Right atrium auricular region (tissue), 2 donors: Measurements from ENCODE around the gene ZNF37A. TPM values are rescaled to one million over a fixed set of nuclear protein-coding genes. Genes with fewer than 3 reads are reported as not detected.
A peak's percentile ranks its signal among the peaks of the same experiment; 100 is the strongest.
"Not testable (repeated sequence)": the region's sequence is repeated elsewhere in the genome, so short reads cannot be mapped to it uniquely, and the experiment has no call there.

Source experiments
- DNase-seq: peaks from one replicate; pipeline ENCODE4 v3.0.0-alpha.2; 2019; ENCODE audit warnings: low spot score
- H3K27ac ChIP-seq, 2 donors: fragments of 200-600 bp; sonication (generic); 1 replicate in 1 of 2; 2 replicates in 1 of 2; pipeline ENCODE4 v1.5.1; 2016 to 2019
- H3K27me3 ChIP-seq, 2 donors: fragments of 200-600 bp; sonication (generic); one replicate each; pipeline versions ENCODE4 v1.5.1 to v1.6.0; 2017 to 2019
- H3K36me3 ChIP-seq: fragments of 200-600 bp; sonication (generic); one replicate; pipeline ENCODE4 v1.5.1; 2016
- H3K4me1 ChIP-seq, 2 donors: fragments of 200-600 bp; sonication (generic); one replicate each; pipeline versions ENCODE4 v1.5.1 to v1.6.0; 2017 to 2019
- H3K4me3 ChIP-seq, 2 donors: fragments of 200-600 bp; sonication (generic); 1 replicate in 1 of 2; 2 replicates in 1 of 2; pipeline ENCODE4 v1.5.1; 2017 to 2019; ENCODE audit warnings: mild to moderate bottlenecking in 1 of 2, moderate library complexity in 1 of 2
- H3K9me3 ChIP-seq, 2 donors: fragments of 200-600 bp; sonication (generic); one replicate each; pipeline ENCODE4 v1.5.1; 2019
- total RNA-seq, 2 donors: library from RNA; depleted of rRNA; stranded (reverse); fragments of >200 nt; gene quantifications; one replicate each; pipeline ENCODE4 v1.1.0, GENCODE V29; 2016
- TF ChIP-seq, protein P1 (sequence below), 2 donors: fragments of 200-600 bp; sonication (generic); IDR thresholded peaks; one replicate each; pipeline ENCODE4 v1.5.1; 2019; ENCODE audit warnings: antibody characterized with exemption in 2 of 2

Gene ZNF37A
- total RNA-seq, result 1 to 10 TPM; 6.2 to 9.1 TPM

DNA sequence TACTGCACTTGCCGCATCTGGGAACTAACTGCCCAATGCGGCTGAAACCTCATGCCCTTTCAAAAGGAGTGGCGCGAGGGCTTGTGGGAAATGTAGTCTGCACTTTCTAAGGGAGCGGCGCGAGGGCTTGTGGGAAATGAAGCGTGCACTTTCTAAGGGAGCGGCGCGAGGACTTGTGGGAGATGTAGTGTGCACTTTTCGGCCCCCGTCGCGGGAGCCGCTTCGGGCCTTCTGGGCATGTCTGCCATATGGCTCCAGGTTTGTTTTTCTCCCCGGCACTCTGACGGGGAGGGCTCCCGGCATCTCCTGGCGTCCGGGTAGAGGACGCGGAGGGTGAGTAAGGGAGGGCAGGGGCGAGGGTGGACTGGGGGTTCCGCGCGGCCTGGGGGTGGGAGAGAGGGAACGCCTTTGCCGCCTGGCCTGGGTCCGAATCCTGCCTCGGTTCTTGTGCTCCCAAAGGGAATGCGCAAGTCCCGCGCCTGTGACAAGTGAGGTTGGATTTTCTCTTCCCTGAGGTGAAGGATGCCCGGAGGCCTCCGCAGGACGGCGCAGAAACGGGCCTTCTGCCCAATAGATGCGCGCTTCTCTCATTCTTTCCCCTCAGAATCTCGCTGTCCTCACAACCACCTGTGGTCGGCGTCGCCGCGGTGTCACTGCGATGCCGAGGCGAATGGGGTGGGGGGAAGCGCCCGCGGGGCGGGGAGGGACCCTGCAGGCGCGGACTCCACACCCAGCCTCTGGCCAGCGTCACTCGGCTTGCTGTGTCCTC, at the start of gene ZNF37A:
TSS of gene ZNF37A (plus strand) at position 180 of the 769 bp plus-strand sequence. CDS start 2,281 bp downstream, outside the sequence.
- Histone ChIP-seq H3K4me1 (peaks cover 0 to 9% of the 10 kb centered on the region in 2 donors), H3K27me3 (no peaks in the 10 kb centered on the region), H3K36me3 (peaks cover 24% of the 10 kb centered on the region), H3K4me3 (peak within 1 kb of the TSS; percentile 78), H3K9me3 (no peaks in the 10 kb centered on the region), H3K27ac (peak within 1 kb of the TSS; percentile 84 to 88)
- DNase-seq, result peak; percentile 97
- TF ChIP-seq, protein P1, sequence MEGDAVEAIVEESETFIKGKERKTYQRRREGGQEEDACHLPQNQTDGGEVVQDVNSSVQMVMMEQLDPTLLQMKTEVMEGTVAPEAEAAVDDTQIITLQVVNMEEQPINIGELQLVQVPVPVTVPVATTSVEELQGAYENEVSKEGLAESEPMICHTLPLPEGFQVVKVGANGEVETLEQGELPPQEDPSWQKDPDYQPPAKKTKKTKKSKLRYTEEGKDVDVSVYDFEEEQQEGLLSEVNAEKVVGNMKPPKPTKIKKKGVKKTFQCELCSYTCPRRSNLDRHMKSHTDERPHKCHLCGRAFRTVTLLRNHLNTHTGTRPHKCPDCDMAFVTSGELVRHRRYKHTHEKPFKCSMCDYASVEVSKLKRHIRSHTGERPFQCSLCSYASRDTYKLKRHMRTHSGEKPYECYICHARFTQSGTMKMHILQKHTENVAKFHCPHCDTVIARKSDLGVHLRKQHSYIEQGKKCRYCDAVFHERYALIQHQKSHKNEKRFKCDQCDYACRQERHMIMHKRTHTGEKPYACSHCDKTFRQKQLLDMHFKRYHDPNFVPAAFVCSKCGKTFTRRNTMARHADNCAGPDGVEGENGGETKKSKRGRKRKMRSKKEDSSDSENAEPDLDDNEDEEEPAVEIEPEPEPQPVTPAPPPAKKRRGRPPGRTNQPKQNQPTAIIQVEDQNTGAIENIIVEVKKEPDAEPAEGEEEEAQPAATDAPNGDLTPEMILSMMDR (IDR thresholded peaks at IDR 0.05), result peak in 1 of 2 donors; percentile 6

- TF ChIP-seq, protein P1 (IDR thresholded peaks at IDR 0.05), result no peak
- Histone ChIP-seq H3K36me3 (peaks cover 6% of the 10 kb centered on the region), H3K4me3 (no peak overlapping the region), H3K4me1 (no peaks in the 10 kb centered on the region), H3K9me3 (no peaks in the 10 kb centered on the region), H3K27ac (no peak overlapping the region), H3K27me3 (no peaks in the 10 kb centered on the region)
- DNase-seq, result no peak
These were observed 49.0 kb upstream of the ZNF37A start for GRCh38 chr10:38045129-38045528.

GRCh38 chr10:38047666-38048065, 46.5 kb upstream of the ZNF37A start:
- H3K36me3 ChIP-seq, result peaks cover 6% of the 10 kb centered on the region
- no peak for DNase-seq
- H3K4me1 ChIP-seq, result no peaks in the 10 kb centered on the region
- TF ChIP-seq, protein P1 (IDR thresholded peaks at IDR 0.05), result no peak
- H3K4me3 ChIP-seq, result no peak overlapping the region
- no peaks in the 10 kb centered on the region for H3K9me3 ChIP-seq
- H3K27ac ChIP-seq, result no peak overlapping the region
- H3K27me3 ChIP-seq, result no peaks in the 10 kb centered on the region

DNA sequence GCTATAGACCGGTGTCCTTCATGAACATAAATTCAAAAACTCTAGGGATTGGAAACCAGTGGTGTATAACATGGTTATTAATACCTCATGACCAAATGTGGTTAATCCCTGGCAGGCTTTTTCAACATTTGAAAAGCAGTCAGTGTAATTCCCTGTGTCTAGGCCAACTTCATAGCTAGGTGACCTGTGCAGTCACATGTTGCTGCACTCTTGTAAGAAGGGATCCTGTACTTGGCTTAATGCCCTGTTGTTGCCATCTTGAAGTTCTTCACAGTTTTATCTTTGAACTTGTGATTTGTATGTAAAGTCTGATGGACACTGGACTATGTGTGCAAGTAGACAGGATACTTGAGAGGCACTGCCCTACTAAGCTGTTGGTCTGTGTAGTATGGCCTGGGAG, 43.9 kb upstream of the ZNF37A start:
- TF ChIP-seq, protein P1 (IDR thresholded peaks at IDR 0.05), result no peak
- DNase-seq, result no peak
- H3K27ac ChIP-seq, result no peak overlapping the region
- H3K36me3 ChIP-seq, result peaks cover 14% of the 10 kb centered on the region
- no peak overlapping the region for H3K4me3 ChIP-seq
- H3K9me3 ChIP-seq, result peaks cover 4 to 19% of the 10 kb centered on the region in 2 donors
- no peaks in the 10 kb centered on the region for H3K4me1 ChIP-seq
- H3K27me3 ChIP-seq, result no peaks in the 10 kb centered on the region

DNA sequence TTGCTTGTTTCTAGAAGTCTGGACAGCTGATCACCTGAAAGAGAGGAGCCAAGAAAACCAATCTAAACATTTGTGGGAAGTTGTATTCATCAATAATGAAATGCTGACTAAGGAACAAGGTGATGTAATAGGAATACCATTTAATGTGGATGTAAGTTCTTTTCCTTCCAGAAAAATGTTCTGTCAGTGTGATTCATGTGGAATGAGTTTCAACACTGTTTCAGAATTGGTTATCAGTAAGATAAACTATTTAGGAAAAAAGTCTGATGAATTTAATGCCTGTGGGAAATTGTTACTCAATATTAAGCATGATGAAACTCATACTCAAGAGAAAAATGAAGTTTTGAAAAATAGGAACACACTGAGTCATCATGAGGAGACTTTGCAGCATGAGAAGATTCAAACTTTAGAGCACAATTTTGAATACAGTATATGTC, 39.8 kb upstream of the ZNF37A start:
- TF ChIP-seq, protein P1 (IDR thresholded peaks at IDR 0.05), result no peak
- Histone ChIP-seq H3K4me1 (no peaks in the 10 kb centered on the region), H3K4me3 (no peak overlapping the region), H3K27me3 (no peaks in the 10 kb centered on the region), H3K9me3 (peaks cover 9 to 37% of the 10 kb centered on the region in 2 donors), H3K36me3 (peaks cover 38% of the 10 kb centered on the region), H3K27ac (no peak overlapping the region)
- DNase-seq, result no peak

GRCh38 chr10:38055274-38055894, 38.8 kb upstream of the ZNF37A start:
- H3K27me3 ChIP-seq, H3K27ac ChIP-seq, DNase-seq, H3K4me3 ChIP-seq, H3K4me1 ChIP-seq: not testable (repeated sequence)
- Histone ChIP-seq H3K36me3 (peaks cover 38% of the 10 kb centered on the region), H3K9me3 (peaks cover 9 to 37% of the 10 kb centered on the region in 2 donors)

GRCh38 chr10:38069663-38070062, 24.5 kb upstream of the ZNF37A start:
- H3K4me3 ChIP-seq, H3K4me1 ChIP-seq, H3K27me3 ChIP-seq, H3K9me3 ChIP-seq, H3K36me3 ChIP-seq, H3K27ac ChIP-seq, DNase-seq: not testable (repeated sequence)
